ENCODE results near the gene GMPPA. TPM values are rescaled to one million over a fixed set of nuclear protein-coding genes. Genes with fewer than 3 reads are reported as not detected.

GMPPA gene
- 21.0 TPM for total RNA-seq

DNA sequence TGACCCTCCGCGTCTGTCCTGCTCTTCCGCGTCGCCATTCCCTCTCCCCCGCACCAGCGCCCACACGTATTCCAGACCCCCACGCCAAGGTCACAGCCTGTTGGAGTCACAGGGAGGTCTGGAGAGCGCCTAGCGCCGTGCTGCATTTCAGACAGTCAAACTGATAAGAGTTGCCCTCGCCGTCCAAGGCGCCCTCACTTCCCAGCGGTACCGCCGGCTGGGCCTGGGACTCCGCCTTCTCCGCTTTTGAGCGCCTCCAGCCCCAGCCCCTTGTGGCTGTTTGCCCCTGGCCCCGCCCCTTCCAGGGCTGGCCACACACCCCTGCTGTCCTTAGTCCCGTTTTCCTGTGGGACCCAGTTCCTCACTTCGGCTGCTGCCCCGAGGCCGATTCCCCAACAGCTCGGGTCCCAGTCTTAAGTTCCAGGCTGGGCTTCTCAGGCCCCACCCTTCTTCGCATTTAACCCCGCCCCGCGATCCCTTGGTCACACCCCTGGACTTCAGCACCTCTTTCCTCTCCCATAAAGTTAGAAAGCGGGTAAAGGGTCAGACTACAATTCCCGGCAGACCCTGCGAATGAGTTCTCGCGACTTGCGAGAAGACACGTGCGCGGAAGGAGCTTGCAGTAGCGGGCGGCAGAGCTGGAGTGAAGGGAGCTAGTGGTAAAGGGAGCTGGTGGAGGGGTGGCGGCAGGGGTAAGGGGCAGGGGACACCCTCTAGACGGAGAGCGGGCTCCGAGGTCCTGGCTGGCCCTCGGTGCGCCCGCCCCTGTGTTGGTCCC lies at the start of gene GMPPA:
GMPPA (plus strand) TSS at position 612 of the 778 bp plus-strand sequence. CDS start 1,085 bp downstream, outside the sequence.
- DNase-seq: peak; percentile 99

DNA sequence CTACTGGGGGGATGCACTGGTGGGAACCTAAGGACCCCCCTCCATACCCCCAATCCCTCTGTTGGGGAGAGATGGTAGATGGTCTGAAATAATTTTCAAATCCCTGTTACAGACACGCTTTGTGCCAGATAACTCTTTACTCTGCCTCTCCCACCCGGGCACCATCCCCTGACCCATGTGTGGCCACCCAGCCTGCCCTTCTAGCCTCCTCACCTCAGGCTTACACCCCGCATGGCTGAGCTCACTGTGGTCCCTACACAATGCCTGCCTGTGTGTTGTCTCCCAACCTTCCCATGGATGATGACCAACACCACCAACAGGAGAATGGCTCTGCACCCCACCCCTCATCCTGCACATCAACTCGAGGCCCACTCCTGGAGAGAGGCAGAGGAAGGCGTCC lies 49.1 kb upstream of the GMPPA start:
- no peak for DNase-seq

DNA sequence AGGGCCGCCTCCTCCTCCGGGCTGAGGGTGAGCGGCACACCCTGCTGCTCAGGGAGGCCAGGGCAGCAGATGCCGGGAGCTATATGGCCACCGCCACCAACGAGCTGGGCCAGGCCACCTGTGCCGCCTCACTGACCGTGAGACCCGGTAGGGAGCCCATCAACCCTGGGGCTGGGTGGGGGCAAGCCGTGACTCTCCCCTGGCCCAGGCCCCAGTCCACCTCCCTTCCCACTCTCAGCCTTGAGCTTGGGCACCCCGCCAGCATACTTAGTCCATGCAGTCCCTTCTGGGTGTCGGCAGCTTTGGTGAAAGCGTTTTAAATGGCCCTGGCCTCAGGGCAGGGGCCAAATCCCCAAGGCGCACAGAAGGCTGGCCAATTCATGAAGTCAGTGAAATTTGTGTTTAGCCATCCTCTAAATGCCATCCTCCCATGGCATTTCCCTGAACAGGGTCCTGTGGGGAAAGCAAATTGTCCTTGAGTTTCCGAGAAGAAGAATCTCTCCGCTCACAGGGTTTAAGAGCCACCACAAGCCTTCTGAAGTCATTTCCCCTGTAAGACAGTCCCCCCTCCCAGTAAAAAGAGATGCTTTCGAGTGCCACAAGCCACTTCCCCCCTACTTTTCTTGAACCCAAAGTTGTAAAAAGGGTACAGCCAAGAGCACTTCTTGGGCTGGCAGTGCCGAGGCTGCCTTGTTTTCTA lies 46.9 kb upstream of the GMPPA start:
- peak; percentile 65 for DNase-seq

DNA sequence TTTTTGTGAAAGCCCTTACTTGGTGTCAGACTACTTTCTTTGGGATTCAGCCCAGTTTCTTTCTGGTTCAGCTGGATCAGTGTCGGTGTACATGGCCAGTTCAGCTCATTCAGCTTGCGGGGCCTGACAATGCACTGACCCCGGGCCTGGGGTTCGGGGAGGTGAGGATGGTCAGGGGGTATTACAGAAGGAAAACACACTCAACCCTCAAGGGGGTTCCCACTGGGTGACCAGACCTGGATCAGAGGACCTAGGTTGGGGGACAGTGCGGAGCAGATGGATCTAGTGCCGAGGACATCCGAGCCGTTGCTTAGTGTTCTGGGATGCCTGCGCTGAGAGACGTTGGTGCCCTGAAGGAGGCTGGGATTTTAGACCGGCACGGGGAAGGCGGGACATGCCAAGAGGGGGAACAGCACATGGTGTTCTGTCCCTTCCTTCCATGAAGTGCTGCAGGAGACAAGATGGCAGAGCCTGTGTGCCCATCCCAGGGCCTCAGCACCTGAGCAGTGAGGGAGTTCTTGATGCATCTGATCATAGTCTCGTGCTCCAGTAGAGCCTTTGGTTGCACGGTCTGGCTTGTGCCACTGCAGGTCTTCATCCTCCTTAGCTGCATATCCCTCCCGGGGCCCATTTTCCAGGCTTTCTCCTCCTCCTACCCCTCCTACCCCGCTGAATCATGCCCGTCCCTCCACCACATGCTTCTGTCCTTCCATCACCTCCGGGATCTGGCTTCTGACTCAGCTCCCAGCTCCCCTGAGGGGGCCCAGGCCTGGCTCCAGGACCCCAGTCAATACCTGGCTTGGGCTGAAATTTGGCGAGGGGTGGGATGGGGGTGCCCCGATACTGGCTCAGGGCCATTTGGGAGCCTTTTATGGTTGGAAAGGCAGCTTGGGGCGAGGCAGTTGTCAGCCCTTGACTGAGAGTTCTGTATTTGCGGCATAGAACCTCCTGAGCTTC lies 46.1 kb upstream of the GMPPA start:
- DNase-seq: peak; percentile 87

DNA sequence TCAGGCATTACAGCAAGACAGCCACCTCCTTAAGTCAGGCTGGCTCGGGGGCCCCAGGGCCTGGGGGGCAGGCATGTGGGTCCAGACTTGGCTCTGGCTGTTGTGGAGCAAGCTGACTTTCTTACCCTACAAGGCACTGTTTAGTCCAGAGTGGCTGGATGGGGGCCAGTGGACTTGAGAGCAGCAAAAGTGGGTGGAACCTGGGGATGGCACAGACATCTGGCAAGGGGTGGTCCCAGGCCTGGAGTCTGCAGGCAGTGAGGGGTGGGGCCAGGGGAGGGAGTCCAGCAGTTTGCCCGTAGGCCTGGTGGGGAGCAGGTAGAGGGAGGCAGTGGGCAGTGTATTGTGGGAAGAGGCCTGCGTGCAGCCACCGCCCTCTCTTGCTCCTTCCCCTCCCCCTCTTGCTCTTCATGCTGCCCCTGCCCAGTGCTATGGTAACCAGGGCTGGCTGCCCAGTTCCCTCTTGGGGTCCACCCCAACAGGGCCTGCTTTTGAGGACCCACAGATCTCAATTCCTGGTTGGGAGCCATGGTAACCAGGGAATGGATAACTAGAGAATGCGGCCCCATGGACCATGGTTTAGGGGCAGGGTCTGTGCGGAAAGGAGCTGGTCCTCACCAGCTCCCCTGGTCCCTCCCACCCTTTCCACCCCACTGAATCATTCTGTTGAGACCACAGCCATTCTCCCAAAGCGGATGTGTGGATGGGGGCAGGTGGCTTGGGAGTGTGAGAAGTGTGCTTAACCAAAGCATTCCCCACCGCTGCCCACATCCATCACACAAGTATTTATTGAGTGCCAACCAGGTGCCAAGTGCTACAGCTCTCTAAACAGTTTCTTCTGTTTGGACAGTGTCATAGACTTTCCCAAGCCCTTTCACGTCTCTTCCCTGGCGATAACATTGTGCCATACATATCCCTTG lies 44.8 kb upstream of the GMPPA start:
- DNase-seq: peak; percentile 94

DNA sequence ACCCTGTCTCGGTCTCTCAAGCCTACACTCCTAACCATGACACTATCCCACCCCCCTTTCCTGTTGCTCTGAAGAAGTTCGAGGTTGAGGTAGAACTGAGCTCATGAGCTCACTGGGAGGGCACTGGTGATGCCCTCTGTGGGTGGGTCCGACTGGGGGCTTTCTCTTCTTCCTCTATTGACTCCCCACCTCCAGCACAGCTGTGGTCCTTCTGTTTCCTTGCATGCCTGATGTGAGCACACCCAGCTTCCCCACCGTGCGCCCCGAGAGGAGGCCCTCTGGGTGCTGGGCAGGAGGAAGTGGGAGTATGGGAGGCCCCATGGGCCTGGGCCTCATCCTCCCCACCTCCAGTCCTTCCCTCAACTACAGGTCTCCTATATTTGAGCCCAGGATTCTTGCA lies 43.1 kb upstream of the GMPPA start:
- DNase-seq: no peak

DNA sequence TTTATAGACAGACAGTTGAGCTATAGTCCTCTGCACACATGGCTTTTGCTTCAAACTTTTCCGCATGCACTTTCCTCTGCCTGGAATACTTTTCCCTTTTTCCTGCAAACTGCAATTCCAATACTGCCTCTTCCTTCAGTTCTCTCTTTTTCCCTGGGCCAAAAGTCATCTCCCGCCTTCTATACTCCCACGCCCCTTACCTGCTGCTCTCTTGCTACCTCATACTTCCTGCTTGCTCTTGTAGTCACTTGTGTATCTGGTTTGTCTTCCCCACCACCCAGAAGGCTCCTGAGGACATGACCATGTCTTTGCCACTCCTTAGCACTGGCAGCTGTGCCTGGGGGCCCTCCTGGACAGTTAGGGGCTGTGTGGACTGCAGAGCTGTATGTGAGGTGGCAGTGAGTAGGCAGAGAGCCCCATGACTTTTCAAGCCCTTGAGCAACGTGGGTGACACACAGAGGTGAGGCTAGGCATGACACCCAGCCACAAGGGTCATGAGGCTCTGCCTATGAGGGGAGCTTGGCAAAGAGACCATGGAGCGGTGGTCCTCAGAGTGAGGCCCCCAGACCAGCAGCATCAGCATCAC lies 40.8 kb upstream of the GMPPA start:
- no peak for DNase-seq

DNA sequence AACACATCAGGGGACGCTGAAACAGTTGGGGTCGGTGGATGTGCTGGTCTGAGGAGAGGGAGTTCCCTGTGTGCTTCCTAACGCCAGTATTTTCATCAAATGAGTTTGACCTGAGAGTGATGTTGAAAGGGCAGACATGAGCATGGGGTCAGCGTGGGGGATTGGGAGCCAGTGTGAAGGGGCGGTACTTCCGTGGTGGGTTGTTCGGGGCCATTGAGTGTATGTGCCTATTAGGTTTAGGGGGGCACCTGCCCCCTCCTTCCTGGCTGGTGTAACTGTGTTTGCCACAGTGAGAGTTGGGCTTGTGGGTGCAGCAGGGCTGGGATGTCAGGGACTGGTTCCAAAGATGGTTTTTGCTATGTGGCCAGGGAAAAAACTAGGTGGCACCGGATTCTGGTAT lies 39.7 kb upstream of the GMPPA start:
- DNase-seq: no peak

DNA sequence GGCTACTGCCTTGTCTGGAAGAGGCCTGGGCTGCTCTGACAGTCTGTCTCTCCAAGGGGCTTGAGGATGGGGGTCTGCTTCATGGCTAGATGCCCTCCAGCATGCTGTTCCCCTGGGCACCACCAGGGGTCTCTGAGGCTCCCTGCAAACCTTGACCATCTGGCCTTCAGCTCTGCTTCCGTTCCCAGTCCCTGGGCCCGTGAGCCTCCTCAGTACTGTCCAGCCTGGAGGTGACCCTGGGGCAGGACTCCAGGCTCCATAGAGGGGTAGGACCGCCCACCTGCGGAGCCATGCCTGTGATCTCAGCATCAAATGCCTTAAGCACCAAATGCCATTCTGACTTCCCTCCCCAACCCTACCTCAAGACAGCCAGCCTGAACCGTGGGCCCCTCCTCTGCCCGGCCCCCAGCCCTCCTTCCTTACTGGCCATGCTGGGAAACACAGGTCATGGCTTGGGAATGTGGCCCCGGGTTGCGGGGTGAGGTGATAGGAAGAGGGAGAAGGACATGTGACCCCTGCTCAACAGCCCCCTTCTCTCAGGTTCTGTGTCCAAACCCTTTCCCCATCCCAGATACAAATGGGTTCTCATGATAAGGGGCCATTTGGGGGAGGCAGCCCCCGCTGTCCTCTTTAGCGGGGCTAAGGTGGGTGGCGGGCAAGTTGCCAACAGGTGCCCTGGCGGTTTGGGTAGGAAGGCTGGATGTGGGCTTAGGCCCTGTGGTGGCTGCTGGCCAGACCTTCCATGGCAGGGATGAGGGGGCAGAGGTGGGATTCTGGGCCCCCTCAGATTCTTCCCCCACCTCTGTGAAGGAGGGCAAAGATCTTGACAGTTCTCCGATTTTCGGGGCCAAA lies 39.0 kb upstream of the GMPPA start:
- peak; percentile 71 for DNase-seq

DNA sequence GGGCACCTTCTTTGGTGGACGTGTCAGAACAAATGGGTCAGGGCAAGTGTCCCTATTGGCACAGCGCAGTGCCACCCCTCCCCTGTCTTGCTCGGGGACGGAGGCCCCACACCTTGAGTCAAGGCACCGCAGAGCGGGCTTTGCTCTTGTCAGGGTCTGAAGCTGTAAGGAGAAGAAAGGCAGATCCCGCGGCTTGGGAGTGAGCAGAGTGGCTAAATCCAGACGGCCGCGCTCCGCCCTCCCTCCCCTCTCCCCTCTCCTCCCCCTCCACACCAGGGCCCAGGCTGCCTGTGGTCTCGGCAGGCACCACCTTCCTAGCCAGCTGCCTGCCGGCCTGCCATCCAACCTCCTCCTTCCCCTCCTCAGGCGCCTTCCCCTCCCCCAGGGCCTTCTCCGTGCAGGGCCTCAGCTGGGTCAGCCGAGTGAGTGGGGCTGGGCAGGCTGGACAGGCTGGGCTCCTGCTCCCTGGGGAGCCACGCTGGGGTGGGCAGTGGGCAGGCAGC lies 38.2 kb upstream of the GMPPA start:
- peak; percentile 90 for DNase-seq

DNA sequence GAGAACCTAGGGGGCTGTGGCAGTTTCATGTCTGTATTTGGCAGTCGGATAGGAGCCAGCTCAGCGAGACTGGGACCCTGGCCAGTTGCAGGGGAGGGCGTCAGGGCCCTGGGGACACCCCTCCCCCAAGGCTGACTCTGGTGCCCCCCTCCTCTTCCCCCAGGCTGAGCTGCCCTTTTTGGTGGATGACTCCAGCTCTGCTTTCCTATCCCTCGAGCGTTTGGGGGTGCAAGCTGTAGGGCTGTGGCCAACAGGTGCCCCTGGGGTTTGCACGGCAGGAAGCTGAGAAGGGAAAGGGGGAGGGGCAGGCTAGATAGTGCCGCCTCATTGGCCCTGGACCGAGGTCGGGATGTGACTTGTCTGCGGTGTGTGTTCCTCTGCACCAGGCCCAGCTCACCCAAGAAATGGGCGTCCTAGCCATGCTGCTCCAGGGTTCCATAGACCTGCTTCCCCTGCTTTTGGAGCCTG lies 37.6 kb upstream of the GMPPA start:
- no peak for DNase-seq

DNA sequence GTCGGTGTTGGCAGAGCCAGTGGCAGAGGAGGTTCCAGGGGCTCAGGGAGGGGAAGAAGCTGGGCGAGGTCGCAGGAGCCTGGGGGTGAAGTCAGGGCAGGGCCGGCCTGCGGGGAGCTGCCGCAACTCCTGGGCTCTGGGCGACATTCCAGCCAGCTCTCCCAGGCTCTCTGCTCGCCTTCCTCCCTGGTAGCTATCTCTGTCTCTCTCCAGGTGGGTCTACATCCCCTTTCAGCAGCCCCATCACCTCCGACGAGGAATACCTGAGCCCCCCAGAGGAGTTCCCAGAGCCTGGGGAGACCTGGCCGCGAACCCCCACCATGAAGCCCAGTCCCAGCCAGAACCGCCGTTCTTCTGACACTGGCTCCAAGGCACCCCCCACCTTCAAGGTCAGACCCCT lies 37.0 kb upstream of the GMPPA start:
- no peak for DNase-seq

DNA sequence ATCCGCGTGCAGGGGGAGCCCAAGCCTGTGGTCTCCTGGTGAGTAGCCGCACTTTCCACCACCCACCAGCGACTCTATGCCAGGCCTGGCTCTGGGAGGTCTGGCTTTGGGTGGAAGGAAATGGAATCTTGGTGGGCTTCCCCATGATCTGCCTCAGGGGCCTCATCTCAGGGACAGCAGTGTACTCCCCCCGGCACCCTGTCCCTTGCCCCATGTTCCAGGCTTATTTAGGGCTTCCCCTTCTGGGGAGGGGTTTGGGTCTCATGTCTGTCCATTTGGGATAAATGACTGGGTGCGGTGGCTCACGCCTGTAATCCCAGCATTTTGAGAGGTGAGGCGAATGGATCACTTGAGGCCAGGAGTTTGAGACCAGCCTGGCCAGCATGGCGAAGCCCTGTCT lies 36.3 kb upstream of the GMPPA start:
- DNase-seq: no peak

DNA sequence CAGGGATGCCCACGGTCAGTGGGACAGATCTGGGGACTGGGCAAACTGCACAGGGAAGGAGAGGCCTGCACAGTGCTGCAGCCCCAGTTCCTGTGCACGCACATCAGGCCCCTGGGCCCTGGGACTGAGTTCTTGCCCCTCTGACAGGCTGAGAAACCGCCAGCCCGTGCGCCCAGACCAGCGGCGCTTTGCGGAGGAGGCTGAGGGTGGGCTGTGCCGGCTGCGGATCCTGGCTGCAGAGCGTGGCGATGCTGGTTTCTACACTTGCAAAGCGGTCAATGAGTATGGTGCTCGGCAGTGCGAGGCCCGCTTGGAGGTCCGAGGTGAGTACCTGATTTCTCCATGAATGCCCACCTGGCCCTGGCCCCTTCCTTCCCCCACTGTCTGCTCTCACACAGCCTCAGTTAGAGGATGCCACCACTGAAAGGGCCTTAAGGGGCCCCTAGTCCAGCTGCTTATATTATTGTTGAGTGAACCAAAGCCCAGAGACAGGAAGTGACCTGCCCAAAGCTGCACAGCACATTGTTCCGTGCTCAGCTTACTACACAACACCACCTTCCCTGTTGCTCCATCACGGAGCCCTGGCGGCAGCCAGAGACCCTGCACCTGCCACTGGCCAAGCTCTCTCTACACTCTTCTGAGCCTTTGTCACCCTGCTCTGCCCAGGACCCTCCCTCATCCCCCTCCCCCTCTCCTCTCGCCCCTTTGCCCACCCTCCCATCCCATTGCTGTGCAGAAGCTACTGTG lies 34.2 kb upstream of the GMPPA start:
- DNase-seq: no peak

DNA sequence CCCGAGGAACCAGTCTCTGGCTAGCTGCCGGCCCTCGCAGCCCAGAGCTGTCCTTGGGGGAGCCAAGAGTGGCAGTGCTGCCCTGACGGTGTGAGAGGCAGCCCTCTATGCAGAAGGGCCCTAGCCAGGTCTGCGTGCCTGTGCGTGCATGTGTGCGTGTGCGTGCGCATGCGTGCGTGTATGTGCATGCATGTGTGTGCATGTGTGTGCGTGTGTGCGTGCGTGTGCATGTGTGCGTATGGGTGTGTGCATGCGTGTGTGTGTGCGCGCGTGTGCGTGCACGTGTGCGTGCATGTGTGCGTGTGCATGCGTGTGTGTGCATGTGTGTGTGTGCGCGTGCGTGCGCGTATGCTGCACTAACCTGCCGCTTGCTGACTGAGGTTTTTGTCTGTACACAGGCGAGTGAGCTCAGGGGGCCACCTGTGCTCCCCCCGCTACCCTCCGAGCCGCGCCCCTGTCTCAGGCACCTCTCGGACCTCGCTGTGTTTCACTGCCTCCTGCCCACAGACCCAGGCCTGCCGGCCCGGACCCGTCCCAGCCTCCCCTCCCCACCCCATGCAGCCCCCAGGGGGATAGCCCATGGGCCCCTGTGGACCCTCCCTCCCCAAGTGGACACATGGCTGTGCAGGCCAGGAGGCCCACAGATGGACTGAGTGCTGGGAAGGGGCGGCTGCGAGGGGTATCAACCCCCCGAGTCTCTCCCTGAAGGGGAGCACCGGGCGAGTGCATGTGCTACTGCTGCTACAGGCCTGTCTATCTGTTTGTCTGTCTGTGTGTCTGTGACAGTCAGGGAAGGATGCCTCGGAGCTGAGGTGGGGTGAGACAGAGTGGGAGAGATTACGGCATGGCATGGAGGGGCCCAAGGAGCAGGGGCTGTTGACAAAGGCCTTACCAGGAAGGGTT lies 32.8 kb upstream of the GMPPA start:
- no peak for DNase-seq

DNA sequence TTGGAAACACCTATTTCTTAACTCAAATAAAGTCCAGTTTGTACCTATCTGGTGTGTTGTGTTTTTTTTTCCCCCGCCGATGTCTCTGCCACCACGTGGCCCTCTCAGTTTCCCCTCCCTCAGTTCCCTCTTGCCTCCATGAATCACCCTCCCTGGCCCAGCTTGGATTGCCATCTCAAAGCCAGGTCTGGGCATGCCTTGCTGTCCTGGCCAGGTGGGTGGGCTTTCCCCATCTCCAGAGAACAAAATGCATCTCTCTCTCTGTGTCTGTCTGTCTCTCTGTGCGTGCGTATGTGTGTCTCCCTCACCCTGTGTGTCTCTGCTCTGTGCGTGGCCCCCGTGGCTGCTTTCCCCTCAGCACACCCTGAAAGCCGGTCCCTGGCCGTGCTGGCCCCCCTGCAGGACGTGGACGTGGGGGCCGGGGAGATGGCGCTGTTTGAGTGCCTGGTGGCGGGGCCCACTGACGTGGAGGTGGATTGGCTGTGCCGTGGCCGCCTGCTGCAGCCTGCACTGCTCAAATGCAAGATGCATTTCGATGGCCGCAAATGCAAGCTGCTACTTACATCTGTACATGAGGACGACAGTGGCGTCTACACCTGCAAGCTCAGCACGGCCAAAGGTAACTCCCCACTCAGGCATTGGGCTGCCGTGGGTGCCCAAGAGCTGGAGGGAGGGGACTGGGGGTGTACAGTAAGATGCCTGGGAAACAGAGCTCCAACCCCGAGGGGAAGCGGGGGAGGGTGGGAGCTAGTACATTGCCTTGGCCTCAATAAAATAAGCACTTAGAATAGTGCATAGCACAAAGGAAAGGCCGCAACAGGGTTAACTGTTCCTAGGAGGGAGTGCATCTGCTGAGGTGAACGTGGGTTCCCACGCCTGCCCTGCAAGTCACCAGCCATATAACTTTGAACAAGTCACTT lies 31.6 kb upstream of the GMPPA start:
- DNase-seq: no peak

DNA sequence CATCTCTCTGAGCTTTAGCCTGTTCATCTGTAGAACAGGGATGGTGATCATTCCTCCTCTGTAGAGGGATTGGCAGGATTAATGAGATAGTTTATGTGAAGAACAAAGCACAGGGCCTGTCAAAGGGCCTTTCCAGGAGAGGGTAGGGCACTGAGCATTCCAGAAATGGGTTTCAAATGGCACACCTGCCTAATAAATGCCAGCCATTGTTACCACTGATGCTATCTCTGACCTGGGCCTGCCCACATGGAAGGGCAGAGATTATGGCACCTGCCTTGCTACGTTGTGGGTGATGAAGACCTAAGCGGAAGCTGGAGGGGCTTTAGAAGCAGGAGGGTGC lies 31.0 kb upstream of the GMPPA start:
- no peak for DNase-seq
